DOHH2 (cell line): Measurements from ENCODE around the gene DNAH5.

Experiments
- H3F3A ChIP-seq: fragments of 200-600 bp; sonication (generic), shearing (Covaris generic); 2 replicates; pipeline ENCODE4 v1.6.0; 2016; ENCODE audit warnings: antibody characterized with exemption, mild to moderate bottlenecking; ENCODE audit not compliant: control insufficient read depth, insufficient read depth
- H3K27ac ChIP-seq: fragments of 200-600 bp; sonication (generic); 2 replicates; pipeline ENCODE4 v1.5.1; 2014; ENCODE audit warnings: low read depth, mild to moderate bottlenecking, low read length, moderate library complexity
- H3K27me3 ChIP-seq: fragments of 200-600 bp; sonication (generic); 2 replicates; pipeline ENCODE4 v1.6.1; 2014; ENCODE audit warnings: mild to moderate bottlenecking, low read length, mixed read lengths; ENCODE audit not compliant: control insufficient read depth
- H3K36me3 ChIP-seq: fragments of 200-600 bp; sonication (generic); 2 replicates; pipeline ENCODE4 v1.6.1; 2014; ENCODE audit warnings: mild to moderate bottlenecking, low read length, moderate library complexity, mixed read lengths; ENCODE audit not compliant: control insufficient read depth
- H3K4me1 ChIP-seq: fragments of 200-600 bp; sonication (generic); 2 replicates; pipeline ENCODE4 v1.6.1; 2014; ENCODE audit warnings: mild to moderate bottlenecking, low read length, mixed read lengths; ENCODE audit not compliant: control insufficient read depth
- H3K4me2 ChIP-seq: fragments of 200-600 bp; sonication (generic); 2 replicates; pipeline ENCODE4 v1.6.0; 2014; ENCODE audit warnings: mild to moderate bottlenecking, low read length, moderate library complexity
- H3K4me3 ChIP-seq: fragments of 200-600 bp; sonication (generic); 2 replicates; pipeline ENCODE4 v1.5.1; 2014; ENCODE audit warnings: mild to moderate bottlenecking, low read length, mixed read lengths
- H3K79me2 ChIP-seq: fragments of 200-600 bp; sonication (generic); 2 replicates; pipeline ENCODE4 v1.6.1; 2014; ENCODE audit warnings: mild to moderate bottlenecking, low read length, mixed read lengths; ENCODE audit not compliant: control insufficient read depth
- H3K9me2 ChIP-seq: fragments of 200-600 bp; sonication (generic); replicated peaks from 2 replicates; pipeline ENCODE4 v1.6.1; 2014; ENCODE audit warnings: mild to moderate bottlenecking, low read length, mixed read lengths; ENCODE audit not compliant: control insufficient read depth
- H3K9me3 ChIP-seq: fragments of 200-600 bp; sonication (generic); 2 replicates; pipeline ENCODE4 v1.6.1; 2014; ENCODE audit warnings: antibody characterized with exemption, low read length, mixed read lengths; ENCODE audit not compliant: control insufficient read depth, insufficient read depth
- H4K20me1 ChIP-seq: fragments of 200-600 bp; sonication (generic); 2 replicates; pipeline ENCODE4 v1.6.0; 2014; ENCODE audit warnings: low read depth, mild to moderate bottlenecking, antibody characterized with exemption, low read length, moderate library complexity; ENCODE audit not compliant: control insufficient read depth, insufficient read depth
- EZH2phosphoT487 ChIP-seq: fragments of 200-600 bp; sonication (generic); IDR thresholded peaks from 2 replicates; pipeline ENCODE4 v1.6.1; 2017; ENCODE audit warnings: borderline replicate concordance, mild to moderate bottlenecking, antibody characterized with exemption, low read length, moderate library complexity, mixed read lengths
- TF ChIP-seq, protein P1 (sequence below): fragments of 200-600 bp; sonication (generic); IDR thresholded peaks from one replicate; pipeline ENCODE4 v1.5.1; 2014; ENCODE audit warnings: antibody characterized with exemption, mild to moderate bottlenecking, low read depth, low read length; ENCODE audit not compliant: poor library complexity, severe bottlenecking

DNAH5 gene

DNA sequence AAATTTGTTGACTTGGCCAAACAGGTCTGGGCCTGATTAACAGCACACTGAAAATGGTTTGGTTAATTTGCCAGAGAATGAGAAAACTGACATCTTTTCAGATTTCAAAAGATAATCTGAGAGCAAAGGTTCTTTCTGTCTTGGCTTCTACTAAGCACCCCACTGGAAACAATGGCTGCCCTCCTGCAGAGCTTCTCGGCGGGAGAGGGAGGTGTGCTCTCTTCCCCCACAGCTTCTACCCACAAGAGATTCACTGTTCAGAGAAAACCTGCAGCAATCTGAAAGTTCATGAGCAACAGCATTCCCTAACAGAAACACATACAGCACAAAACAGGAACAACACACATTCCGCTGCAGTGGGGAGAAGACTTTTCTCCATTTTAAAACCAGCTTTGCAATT is 3.0 kb downstream of the DNAH5 start:
- H3K4me1 ChIP-seq, result no peaks in the 10 kb centered on the region
- no peaks in the 10 kb centered on the region for H3K27me3 ChIP-seq
- no peaks in the 10 kb centered on the region for H4K20me1 ChIP-seq
- no peak overlapping the region for H3K4me3 ChIP-seq
- H3K36me3 ChIP-seq, result no peaks in the 10 kb centered on the region
- H3K27ac ChIP-seq, result no peak overlapping the region
- no peaks in the 10 kb centered on the region for H3K79me2 ChIP-seq
- H3K9me3 ChIP-seq, result no peaks in the 10 kb centered on the region
- no peak overlapping the region for H3K4me2 ChIP-seq
- H3F3A ChIP-seq, result no peaks in the 10 kb centered on the region
- H3K9me2 ChIP-seq, result no peaks in the 10 kb centered on the region
- TF ChIP-seq EZH2phosphoT487, result no peak
- TF ChIP-seq, protein P1, sequence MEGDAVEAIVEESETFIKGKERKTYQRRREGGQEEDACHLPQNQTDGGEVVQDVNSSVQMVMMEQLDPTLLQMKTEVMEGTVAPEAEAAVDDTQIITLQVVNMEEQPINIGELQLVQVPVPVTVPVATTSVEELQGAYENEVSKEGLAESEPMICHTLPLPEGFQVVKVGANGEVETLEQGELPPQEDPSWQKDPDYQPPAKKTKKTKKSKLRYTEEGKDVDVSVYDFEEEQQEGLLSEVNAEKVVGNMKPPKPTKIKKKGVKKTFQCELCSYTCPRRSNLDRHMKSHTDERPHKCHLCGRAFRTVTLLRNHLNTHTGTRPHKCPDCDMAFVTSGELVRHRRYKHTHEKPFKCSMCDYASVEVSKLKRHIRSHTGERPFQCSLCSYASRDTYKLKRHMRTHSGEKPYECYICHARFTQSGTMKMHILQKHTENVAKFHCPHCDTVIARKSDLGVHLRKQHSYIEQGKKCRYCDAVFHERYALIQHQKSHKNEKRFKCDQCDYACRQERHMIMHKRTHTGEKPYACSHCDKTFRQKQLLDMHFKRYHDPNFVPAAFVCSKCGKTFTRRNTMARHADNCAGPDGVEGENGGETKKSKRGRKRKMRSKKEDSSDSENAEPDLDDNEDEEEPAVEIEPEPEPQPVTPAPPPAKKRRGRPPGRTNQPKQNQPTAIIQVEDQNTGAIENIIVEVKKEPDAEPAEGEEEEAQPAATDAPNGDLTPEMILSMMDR, result no peak

DNA sequence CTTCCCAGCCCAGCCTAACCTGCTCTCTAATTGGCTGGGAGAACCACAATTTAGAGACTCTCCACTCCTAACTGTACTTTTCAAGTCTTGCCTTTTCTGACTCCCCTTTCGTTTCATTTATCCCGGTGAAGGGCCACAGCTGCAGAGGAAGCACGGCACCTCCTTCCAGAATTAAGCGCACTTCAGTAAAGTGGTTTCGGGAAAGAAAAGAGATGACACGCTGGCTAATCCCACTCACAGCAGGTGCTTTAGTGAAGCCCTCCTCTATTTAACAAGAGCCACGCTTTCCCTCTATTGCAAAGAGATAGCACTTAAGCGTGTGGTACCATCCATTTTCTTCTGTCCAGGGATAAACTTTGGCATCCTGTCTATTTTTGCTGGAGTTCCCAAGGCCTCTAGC is 4.8 kb downstream of the DNAH5 start:
- Histone ChIP-seq H3K36me3 (no peaks in the 10 kb centered on the region), H3K27ac (no peak overlapping the region), H3K4me2 (no peak overlapping the region), H3K4me1 (no peaks in the 10 kb centered on the region), H3K9me3 (no peaks in the 10 kb centered on the region), H4K20me1 (no peaks in the 10 kb centered on the region), H3K4me3 (no peak overlapping the region), H3K79me2 (no peaks in the 10 kb centered on the region), H3K9me2 (no peaks in the 10 kb centered on the region), H3K27me3 (0 out of 2 replicates have a peak, but pooled peaks cover 2% of the 10 kb centered on the region), H3F3A (no peaks in the 10 kb centered on the region)
- TF ChIP-seq, protein P1, result no peak
- TF ChIP-seq EZH2phosphoT487, result no peak

DNA sequence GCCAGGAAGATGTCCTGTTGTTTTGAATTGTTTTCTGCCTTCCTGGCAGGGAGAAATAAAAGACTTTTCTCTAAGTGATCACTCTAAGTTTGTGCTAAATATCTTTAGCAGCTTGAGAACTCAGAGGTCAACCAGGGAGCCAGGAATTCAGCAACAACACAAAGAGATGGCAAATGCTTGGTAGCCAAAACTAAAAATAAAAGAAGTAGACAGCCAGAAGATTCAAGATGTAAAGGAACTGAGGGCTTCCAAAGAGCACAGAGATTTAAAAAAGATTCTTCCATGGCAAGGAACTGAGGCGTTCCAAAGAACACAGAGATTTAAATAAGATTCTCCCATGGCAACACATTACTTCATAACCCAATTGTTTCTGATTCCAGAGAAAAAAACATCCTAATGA is 9.6 kb downstream of the DNAH5 start:
- Histone ChIP-seq H3K79me2 (no peaks in the 10 kb centered on the region), H3K9me3 (no peaks in the 10 kb centered on the region)

More for the DNA sequence above, 9.6 kb downstream of the DNAH5 start:
- H3K9me2 ChIP-seq, result no peaks in the 10 kb centered on the region
- H3K27ac ChIP-seq, result no peak overlapping the region
- no peaks in the 10 kb centered on the region for H4K20me1 ChIP-seq
- no peaks in the 10 kb centered on the region for H3K4me1 ChIP-seq
- no peak for TF ChIP-seq EZH2phosphoT487
- TF ChIP-seq, protein P1, result no peak
- 0 out of 2 replicates have a peak, but pooled peaks cover 4% of the 10 kb centered on the region for H3K27me3 ChIP-seq
- H3K4me3 ChIP-seq, result no peak overlapping the region
- H3F3A ChIP-seq, result no peaks in the 10 kb centered on the region
- no peak overlapping the region for H3K4me2 ChIP-seq
- H3K36me3 ChIP-seq, result no peaks in the 10 kb centered on the region
